NCI-H69 (cell line): ENCODE data around the gene UBALD2.
"Not testable (repeated sequence)": the region's sequence is repeated elsewhere in the genome, so short reads cannot be mapped to it uniquely, and the experiment has no call there.

ENCODE experiments used
- DNase-seq: peaks from one replicate; lab custom pipeline; 2025; lab: John Stamatoyannopoulos, UW

The UBALD2 gene

GRCh38 chr17:76244721-76245120, 20.4 kb upstream of the UBALD2 start:
- not testable (repeated sequence) for DNase-seq

- DNase-seq = no peak
Observed at GRCh38 chr17:76246080-76247066, 18.8 kb upstream of the UBALD2 start.

- no peak for DNase-seq
Observed at GRCh38 chr17:76247304-76247703, 17.8 kb upstream of the UBALD2 start.

- no peak for DNase-seq
Observed at GRCh38 chr17:76248013-76248782, 16.9 kb upstream of the UBALD2 start.

DNA sequence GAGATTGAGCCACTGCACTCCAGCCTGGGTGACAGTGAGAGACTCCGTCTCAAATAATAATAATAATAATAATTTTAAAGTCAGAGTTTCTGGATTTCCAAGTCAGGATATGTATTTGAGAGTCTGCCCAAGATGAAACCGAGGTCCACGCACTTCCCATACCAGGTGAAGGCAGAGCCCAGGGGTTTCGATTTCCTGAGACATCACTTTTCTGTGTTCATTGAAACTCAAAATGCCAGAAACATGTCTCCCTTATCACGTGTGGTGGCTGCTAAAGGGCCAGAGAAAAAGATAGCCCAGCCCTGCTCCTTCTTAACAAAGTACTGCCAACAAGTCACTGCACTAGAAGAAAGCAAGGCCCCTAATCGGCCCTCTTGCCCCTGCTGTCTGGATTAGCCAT, 15.0 kb upstream of the UBALD2 start:
- DNase-seq = no peak

- no peak for DNase-seq
Observed at GRCh38 chr17:76251478-76252039, 13.6 kb upstream of the UBALD2 start.

DNA sequence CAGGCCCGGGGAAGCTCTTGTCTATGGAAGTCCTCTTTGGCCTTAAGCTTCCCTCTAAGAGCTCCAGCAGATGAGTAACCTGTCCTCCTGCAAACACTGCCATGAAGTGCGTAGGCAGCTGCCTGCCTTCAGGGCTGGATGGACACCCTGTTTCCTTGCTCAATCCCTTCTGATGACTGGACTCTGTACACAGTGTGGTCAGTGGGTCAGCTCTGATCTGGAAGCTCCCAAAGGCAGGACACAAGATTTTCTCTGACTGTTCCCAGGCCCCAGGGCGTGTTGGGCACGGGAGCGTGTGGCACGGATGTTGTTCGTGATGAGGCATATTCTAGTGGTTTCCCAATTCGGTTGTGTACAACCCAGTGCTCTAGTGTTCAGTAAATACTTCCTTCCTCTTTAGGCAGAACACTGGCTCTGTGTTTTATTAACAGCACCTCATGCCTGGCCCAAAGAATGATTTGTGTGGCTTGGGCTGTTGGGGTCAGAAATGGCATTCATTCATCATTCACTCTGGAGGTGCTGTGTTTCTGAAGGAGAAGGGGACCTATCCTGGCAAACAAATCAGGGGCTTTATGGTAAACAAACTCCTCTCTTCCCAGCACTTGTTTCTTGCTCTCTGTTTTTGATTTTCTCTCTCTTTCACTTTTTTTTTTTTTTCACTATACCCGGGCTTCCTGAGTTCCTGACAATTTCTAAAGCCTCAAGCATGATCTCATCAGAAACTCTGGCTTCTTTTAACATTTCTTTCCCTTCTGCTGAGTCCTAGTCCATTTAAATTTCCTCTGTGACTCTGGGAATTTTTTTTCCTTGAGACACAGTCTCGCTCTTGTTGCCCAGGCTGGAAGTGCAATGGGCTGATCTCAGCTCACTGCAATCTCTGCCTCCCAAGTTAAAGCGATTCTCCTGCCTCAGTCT, 12.9 kb upstream of the UBALD2 start:
- no peak for DNase-seq

- DNase-seq = not testable (repeated sequence)
Observed at GRCh38 chr17:76252967-76253766, 12.0 kb upstream of the UBALD2 start.

- no peak for DNase-seq
Observed at GRCh38 chr17:76253841-76254240, 11.3 kb upstream of the UBALD2 start.

- DNase-seq = no peak
Observed at GRCh38 chr17:76254275-76254674, 10.9 kb upstream of the UBALD2 start.

GRCh38 chr17:76255801-76256429, 9.2 kb upstream of the UBALD2 start:
- DNase-seq = no peak

DNA sequence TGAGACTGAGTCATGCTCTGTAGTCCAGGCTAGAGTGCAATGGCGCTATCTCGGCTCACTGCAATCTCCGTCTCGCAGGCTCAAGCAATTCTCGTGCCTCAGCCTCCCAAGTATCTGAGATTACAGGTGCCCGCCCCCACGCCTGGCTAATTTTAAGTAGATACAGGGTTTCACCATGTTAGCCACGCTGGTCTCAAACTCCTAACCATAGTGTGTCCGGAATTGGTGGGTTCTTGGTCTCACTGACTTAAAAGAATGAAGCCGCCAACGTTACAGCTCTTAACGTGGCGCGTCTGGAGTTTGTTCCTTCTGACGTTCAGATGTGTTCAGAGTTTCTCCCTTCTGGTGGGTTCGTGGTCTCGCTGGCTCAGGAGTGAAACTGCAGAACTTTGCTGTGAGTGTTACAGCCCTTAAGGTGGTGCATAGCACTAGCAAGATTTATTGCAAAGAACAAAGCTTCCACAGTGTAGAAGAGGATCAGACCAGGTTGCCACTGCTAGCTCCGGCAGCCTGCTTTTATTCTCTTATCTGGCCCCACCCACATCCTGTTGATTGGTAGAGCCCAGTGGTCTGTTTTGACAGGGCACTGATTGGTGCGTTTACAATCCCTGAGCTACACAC, 8.6 kb upstream of the UBALD2 start:
- DNase-seq = not testable (repeated sequence)

DNA sequence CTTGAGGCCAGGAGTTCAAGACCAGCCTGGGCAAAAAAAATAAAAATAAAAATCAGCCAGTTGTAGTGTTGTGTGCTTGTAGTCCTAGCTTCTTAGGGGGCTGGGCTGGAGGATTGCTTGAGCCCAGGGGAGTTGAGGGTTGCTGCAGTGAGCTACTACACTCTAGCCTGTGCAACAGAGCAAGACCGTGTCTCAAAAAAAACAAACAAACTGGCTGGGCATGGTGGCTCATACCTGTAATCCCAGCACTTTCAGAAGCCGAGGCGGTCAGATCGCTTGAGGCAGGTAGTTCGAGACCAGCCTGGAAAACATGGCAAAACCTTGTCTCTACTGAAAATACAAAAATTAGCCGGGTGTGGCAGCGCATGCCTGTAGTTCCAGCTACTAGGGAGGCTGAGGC, 4.9 kb upstream of the UBALD2 start:
- no peak for DNase-seq

DNA sequence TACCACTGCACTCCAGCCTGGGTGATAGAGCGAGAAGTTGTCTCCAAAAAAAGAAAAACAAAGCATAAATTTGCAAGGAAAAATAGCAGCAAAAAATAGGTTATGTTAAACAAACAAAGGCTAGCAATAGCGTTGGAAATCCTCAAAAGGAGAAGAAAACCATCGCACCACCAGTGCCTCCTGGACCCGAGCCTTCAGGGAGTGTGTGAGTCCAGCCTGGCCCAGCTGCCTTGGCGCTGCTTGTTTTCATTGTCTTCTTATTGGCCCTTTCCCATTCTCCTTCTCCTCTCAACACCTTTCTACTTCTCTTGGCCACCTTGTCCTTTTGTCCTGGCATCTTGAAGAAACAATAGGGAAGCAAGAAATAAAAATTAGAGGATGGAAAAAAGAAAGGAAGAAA, 4.5 kb upstream of the UBALD2 start:
- no peak for DNase-seq

- no peak for DNase-seq
Observed at GRCh38 chr17:76261421-76262215, 3.5 kb upstream of the UBALD2 start.

- DNase-seq = peak; percentile 92
Observed at GRCh38 chr17:76262732-76263344, 2.3 kb upstream of the UBALD2 start.

DNA sequence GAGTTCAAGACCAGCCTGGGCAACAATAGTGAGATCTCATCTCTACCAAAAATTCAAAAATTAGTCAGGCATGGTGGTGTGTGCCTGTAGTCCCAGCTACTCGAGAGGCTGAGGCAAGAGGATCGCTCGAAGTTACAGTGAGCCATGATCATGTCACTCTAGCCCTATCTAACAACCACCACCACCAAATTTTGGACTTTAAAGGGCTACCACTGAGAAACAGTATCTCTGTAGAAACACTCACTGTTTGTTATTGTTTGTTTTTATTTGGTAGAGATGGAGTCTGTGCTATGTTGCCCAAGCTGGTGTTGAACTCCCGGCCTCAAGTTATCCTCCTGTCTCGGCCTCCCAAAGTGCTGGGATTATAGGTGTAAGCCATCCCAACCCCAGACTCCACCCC, 1.3 kb upstream of the UBALD2 start:
- DNase-seq = no peak

DNA sequence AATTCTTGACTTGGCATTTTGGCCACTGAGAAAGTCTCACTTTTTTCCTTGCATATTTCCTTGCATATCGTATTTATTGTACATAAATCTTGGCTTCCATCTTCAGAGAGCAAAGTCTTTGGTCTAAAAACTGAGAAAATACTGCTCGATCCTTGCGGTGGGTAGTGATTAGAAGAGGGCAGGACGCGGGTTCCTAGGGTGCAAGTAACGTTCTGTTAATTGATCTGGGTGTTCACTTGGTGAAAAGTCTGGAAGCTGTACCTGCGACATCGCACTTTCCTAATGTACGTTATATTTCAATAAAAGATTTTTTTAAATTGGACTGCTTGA, 758 bp upstream of the UBALD2 start:
- no peak for DNase-seq
